GM18907 (cell line): ENCODE results near the gene FOXP2.
"Not testable (repeated sequence)": the region's sequence is repeated elsewhere in the genome, so short reads cannot be mapped to it uniquely, and the experiment has no call there.

Source experiments
- ATAC-seq: cut with Tn5 transposase; IDR thresholded peaks from one replicate; pipeline ENCODE4 v1.9.1; 2021; ENCODE audit warnings: mild to moderate bottlenecking, moderate library complexity; ENCODE audit not compliant: unreplicated experiment

Gene FOXP2

GRCh38 chr7:114414156-114415063 is at the start of gene FOXP2:
Gene FOXP2, plus strand, starts transcription at chr7:114414815. Its CDS starts 11,697 bp downstream, at chr7:114426512.
- no peak for ATAC-seq

- ATAC-seq: no peak
These were observed 48.8 kb upstream of the FOXP2 start for GRCh38 chr7:114365791-114366190.

GRCh38 chr7:114368492-114368891 is 46.1 kb upstream of the FOXP2 start:
- ATAC-seq: no peak

DNA sequence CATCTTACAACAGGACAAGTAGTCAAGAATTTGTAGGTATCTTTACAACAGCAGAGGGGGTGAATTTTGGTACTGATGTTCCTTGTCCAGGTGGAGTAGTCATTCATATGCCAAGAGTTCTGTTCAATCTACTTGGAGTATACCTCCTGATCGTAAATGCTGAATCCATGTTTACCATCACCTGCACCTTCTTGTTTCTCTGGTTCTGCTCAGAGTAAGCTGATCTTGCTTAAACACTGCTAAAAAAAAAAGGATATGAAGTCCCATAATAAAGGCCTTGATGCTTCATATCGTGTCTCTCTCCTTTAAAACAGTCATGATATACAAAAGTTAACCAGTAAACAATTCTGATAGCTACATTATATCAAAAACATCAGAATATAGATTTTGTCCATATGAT is 45.3 kb upstream of the FOXP2 start:
- ATAC-seq: no peak

GRCh38 chr7:114372619-114373018 is 42.0 kb upstream of the FOXP2 start:
- ATAC-seq: no peak

DNA sequence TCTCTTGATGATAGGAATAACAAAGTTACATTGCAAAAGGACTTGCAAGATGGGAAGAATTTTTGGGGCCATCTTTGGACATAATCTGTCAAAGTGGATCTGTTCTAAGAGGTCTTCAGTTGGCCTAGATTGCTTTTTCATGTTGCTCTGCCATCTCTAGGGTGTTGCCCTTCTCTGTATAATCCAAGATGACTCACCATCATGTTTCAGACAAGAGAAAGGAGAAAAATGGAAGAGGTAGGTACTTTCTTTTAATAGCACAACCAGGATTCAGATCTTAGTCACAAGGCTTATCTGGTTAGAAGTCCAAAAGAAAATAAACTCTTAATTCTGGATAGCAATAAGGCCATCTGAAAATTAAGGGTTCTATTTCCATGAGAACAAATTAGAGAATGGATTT is 38.7 kb upstream of the FOXP2 start:
- no peak for ATAC-seq

- not testable (repeated sequence) for ATAC-seq
These were observed 30.7 kb upstream of the FOXP2 start for GRCh38 chr7:114383946-114384345.

GRCh38 chr7:114384346-114384745 is 30.3 kb upstream of the FOXP2 start:
- ATAC-seq: not testable (repeated sequence)

DNA sequence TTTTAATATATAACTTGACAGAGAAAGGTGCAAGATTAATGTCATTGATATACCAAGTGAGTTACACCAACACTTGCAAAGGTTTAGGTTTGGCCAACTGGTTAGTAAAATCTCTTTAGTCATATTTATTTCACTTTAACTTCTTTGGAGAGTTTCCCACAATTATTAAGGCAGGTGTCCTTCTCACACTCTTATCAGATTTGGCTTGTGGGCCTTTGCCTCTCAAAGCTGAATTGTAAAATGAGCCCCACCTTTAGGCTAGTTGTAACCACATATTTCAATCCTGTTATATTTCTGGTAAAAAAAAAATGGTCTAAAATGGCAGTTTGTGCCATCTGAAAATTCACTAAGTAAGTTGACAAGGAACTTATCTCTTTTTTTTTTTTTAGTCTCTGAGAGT is 26.6 kb upstream of the FOXP2 start:
- ATAC-seq: no peak

- ATAC-seq: no peak
These were observed 21.9 kb upstream of the FOXP2 start for GRCh38 chr7:114392686-114393085.

- ATAC-seq: no peak
These were observed 11.6 kb upstream of the FOXP2 start for GRCh38 chr7:114402876-114403635.

- peak; percentile 81 for ATAC-seq
These were observed 9.2 kb upstream of the FOXP2 start for GRCh38 chr7:114405427-114405826.

DNA sequence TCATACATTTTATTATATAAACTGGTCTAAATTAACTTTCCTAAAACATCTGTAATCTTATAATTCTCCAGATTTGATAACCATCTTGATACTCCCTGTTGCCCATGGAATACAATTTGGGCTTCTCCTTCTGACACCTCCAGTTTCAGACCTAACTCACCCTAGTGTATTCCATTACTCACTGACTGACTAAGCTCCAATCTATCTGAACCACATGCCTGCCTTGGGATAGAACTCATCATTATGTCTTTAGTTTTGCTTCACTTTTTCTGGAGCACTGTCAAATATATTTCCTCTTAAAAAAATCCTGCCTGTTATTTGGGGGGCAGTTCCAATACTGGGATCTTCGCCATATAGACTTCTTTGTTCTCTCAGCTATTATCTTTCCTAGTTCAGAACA is 4.9 kb upstream of the FOXP2 start:
- ATAC-seq: no peak

GRCh38 chr7:114412548-114412947 is 2.1 kb upstream of the FOXP2 start:
- ATAC-seq: no peak

DNA sequence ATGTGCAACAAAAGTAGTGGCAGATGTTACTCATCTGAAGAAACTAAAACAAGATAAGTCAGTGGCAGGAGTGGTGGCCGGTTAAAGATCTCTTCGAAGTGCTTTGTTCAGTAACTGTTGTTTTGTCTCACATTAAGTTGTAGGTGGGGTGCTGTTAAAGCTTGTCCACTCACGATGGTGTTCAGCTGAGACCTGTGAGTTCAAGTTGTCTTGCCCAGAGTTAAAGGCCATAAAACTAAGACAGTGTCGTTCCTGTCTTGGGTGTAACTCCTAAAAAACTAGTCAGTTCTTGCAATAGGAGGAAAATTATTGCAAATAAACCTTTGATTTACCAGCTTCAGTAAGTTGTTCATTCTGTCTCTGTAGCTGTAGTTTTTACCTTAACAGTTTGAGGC is 857 bp upstream of the FOXP2 start:
- ATAC-seq: no peak

DNA sequence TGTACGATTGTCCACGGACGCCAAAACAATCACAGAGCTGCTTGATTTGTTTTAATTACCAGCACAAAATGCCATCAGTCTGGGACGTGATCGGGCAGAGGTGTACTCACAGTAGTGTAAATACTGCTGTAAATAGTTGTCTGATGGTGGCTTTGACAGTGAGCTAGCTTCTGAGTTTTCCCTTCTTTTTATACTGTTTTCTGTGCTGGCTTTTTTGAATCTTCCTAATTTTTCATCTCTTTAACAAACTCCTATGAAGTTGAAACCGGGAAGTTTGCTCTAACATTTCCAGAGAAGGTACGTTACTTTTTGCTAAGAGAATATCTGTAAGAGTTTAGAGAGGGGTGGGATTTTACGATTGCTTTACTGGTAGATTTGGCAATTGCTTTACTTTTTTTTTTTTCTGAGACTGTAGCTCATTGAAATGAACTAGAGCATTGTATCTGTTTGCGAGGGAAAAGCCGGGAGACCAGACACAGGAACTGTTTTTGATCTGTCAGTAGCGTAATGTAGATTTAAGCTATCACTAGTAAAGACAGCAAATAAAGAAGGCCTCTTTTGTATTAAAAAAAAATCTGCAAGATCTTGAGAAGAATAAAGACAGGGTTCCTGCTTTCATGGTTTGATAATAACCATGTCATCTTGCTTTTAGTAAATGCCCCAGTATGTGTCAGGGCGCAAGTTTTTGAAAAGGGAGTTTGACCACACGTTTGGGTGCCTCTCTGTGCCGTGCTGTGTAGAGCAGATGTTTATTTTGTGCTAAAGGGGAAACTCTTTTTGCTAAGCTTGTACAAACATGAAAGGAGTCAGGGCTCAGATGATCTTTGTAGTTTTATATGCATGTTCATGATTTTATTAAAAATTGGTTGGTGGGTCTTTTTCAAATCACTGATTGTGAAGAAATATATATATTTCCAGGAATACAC is 712 bp downstream of the FOXP2 start:
- no peak for ATAC-seq

- no peak for ATAC-seq
These were observed 1.7 kb downstream of the FOXP2 start for GRCh38 chr7:114416129-114416990.

DNA sequence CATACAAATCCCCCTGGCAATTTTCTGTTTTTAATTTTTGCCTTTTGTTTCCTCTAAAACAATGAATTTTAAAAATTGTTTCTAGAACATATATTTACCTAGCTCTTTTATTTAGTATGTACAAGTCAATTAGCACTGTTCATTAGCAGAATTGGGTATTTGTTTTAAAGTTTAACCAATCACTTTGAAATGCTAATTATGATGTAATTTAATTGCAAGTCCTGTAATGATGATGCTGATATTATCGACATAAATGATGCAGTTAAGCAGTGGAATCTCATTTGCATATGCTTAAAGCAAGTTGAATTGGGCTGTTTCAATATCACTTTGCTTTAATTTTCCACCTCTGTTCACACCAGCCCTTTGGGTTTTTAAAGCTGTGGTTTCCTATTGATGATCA is 2.7 kb downstream of the FOXP2 start:
- no peak for ATAC-seq

- no peak for ATAC-seq
These were observed 3.5 kb downstream of the FOXP2 start for GRCh38 chr7:114418117-114418516.
